GM12874 (cell line): Measurements from ENCODE around the gene P2RY8.

ENCODE experiments used
- CTCF ChIP-seq: IDR thresholded peaks from 2 replicates; pipeline ENCODE4 v1.5.1; 2011; ENCODE audit warnings: low read depth, mild to moderate bottlenecking, control low read depth, low read length, moderate library complexity; ENCODE audit not compliant: insufficient read depth

Gene P2RY8

DNA sequence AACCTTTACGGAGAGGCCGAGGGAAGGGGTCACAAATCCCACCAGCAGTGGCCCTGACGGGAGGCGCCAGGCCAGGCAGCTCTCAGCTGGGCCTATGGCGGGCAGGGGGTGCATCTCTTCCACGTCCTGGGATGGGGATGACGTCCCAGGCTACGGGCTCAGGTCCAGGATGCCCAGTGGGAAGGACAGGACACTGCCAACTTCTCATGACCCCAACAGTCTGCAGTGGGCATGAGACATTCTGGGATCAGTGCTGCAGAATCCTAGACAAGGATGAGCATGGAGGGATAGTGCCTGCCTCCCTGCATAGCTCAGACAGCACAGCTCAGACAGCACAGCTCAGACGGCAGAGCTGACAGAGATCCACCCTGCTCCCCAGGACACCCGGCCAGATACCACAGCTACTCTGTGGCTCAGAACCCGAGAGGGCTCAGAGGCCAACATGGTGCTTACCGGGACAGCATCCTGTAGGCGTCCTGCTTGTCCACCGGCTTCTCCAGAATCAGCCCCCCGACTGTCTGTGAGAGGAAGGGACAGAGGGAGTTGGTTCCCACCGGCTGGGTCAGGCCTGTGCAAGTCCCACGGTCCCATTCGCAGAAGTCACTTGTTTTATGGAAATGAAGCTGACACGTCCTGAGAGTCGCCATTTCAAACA lies 101.6 kb downstream of the P2RY8 start:
- no peak for TF ChIP-seq CTCF

DNA sequence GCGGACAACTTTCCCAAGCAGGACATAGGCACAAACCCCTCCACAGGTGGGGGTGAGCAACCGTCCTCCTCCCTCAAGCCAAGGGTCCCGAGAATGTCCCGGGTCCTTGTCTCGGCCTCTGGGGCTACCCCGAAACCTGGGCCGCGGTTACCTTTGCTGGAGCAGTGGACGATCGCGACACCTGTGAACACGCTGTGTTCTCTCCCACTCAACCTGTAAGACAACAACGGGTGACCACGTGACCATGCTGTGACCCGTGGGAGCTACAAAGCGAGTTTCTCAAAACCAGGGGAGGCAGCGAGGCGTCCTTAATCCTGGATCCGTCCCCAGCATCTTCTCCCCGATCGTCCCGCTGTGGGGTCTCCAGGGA lies 102.1 kb downstream of the P2RY8 start:
- TF ChIP-seq CTCF = no peak

- no peak for TF ChIP-seq CTCF
These were observed 103.2 kb downstream of the P2RY8 start for GRCh38 chrX:1433646-1434357.

- TF ChIP-seq CTCF = no peak
These were observed 106.5 kb downstream of the P2RY8 start for GRCh38 chrX:1430451-1430850.

DNA sequence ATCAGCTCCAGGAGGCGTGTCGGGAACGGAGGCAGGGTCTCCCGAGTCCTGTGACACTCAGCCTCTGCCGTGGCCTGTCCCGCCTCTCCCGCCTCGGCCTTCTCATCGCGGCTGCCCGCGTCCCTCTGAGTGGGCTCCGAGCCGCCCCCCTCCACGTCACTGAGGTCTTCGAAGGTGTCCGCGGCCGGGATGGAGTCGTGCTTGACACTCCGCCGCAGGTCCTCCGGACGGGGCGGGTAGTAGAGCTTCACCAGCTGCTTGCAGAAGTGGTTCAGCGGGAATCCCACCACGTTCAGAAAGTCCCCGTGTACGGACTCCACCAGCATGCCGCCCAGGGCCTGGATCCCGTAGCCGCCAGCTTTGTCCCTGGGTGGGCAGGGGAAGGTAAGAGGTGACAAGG lies 109.2 kb downstream of the P2RY8 start:
- TF ChIP-seq CTCF = no peak

DNA sequence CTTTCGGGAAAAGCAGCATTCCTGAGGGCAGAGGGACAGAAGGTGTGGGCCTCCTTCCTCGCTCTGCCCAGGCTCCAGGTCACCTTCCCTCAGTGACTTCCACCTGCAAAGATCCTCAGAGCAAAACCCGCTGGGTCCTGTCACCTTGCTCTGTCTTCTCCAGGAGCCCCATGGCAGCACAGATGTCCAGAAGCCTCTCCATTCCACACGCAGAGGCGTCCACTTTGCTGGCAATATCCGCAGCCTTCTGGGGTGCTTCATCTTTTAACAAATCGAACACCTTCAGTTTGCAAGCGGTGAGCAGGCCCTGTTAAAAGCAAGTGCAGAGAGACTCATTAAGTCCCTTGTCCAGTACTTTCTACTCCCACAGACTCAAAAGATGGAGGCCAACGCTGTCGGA lies 111.6 kb downstream of the P2RY8 start:
- no peak for TF ChIP-seq CTCF

GRCh38 chrX:1424147-1424851 lies 112.7 kb downstream of the P2RY8 start:
- no peak for TF ChIP-seq CTCF
